SK-N-SH treated with all-trans-retinoic acid at 6 μM for 48 hours (cell line): Measurements from ENCODE around the gene DCX.

Experiments
- ATAC-seq: fragments of 200-7000 bp; cut with Tn5 transposase; 3 replicates; pipeline ENCODE4 v1.9.1; 2020; ENCODE audit warnings: mild to moderate bottlenecking, moderate library complexity
- ARNTL ChIP-seq: fragments of 450-650 bp; formaldehyde crosslinking; IDR thresholded peaks from 2 replicates; pipeline ENCODE4 v1.5.0; 2020; ENCODE audit warnings: low read depth, mild to moderate bottlenecking, moderate library complexity, borderline replicate concordance
- BACH2 ChIP-seq: fragments of 250-450 bp; sonication (Bioruptor Pico); IDR thresholded peaks from 2 replicates; pipeline ENCODE4 v1.9.0; 2021; ENCODE audit warnings: mild to moderate bottlenecking, borderline replicate concordance
- CREB5 ChIP-seq: fragments of 250-450 bp; sonication (Bioruptor Pico); IDR thresholded peaks from 2 replicates; pipeline ENCODE4 v1.5.1; 2020; ENCODE audit warnings: low read depth, mild to moderate bottlenecking, moderate library complexity
- GLIS3 ChIP-seq: fragments of 250-450 bp; sonication (Bioruptor Pico); IDR thresholded peaks from 2 replicates; pipeline ENCODE4 v1.5.0; 2020; ENCODE audit warnings: mild to moderate bottlenecking, moderate library complexity
- ISL1 ChIP-seq: fragments of 250-450 bp; sonication (Bioruptor Pico); IDR thresholded peaks from 2 replicates; pipeline ENCODE4 v2.1.2; 2022; ENCODE audit warnings: mild to moderate bottlenecking, moderate library complexity
- OSR1 ChIP-seq: fragments of 250-450 bp; sonication (Bioruptor Pico); IDR thresholded peaks from 2 replicates; pipeline ENCODE4 v1.8.0; 2022; ENCODE audit warnings: moderate library complexity, mild to moderate bottlenecking, inconsistent platforms
- PATZ1 ChIP-seq: fragments of 250-450 bp; sonication (Bioruptor Pico); IDR thresholded peaks from 2 replicates; pipeline ENCODE4 v1.8.0; 2020; ENCODE audit warnings: mild to moderate bottlenecking, moderate library complexity, borderline replicate concordance
- PPARA ChIP-seq: fragments of 250-450 bp; sonication (Bioruptor Pico); IDR thresholded peaks from 2 replicates; pipeline ENCODE4 v1.5.0; 2020; ENCODE audit warnings: mild to moderate bottlenecking, borderline replicate concordance
- RARB ChIP-seq: fragments of 250-450 bp; sonication (Bioruptor Pico); IDR thresholded peaks from 2 replicates; pipeline ENCODE4 v1.8.0; 2021; ENCODE audit warnings: mild to moderate bottlenecking, moderate library complexity
- SNAI2 ChIP-seq: fragments of 250-450 bp; sonication (Bioruptor Pico); IDR thresholded peaks from 2 replicates; pipeline ENCODE4 v1.5.0; 2020; ENCODE audit warnings: mild to moderate bottlenecking, moderate library complexity
- TCF4 ChIP-seq: fragments of 250-450 bp; sonication (Bioruptor Pico); IDR thresholded peaks from 2 replicates; pipeline ENCODE4 v1.8.0; 2021; ENCODE audit warnings: mild to moderate bottlenecking, moderate library complexity, borderline replicate concordance
- TSHZ2 ChIP-seq: fragments of 250-450 bp; sonication (Bioruptor Pico); IDR thresholded peaks from 2 replicates; pipeline ENCODE4 v1.5.0; 2020; ENCODE audit warnings: mild to moderate bottlenecking, moderate library complexity
- ZFP3 ChIP-seq: fragments of 250-450 bp; sonication (Bioruptor Pico); IDR thresholded peaks from 2 replicates; pipeline ENCODE4 v1.5.0; 2020; ENCODE audit warnings: mild to moderate bottlenecking, moderate library complexity
- ZFP30 ChIP-seq: fragments of 450-650 bp; formaldehyde crosslinking; IDR thresholded peaks from 2 replicates; pipeline ENCODE4 v1.5.0; 2022; ENCODE audit warnings: mild to moderate bottlenecking, moderate library complexity
- ZNF8 ChIP-seq: fragments of 450-650 bp; formaldehyde crosslinking; IDR thresholded peaks from 2 replicates; pipeline ENCODE4 v1.5.0; 2020; ENCODE audit warnings: mild to moderate bottlenecking, moderate library complexity
- TF ChIP-seq, protein P1 (sequence below): fragments of 250-450 bp; sonication (Bioruptor Pico); IDR thresholded peaks from 2 replicates; pipeline ENCODE4 v1.8.0; 2021; ENCODE audit warnings: low read depth, mild to moderate bottlenecking, moderate library complexity, borderline replicate concordance

The DCX gene

DNA sequence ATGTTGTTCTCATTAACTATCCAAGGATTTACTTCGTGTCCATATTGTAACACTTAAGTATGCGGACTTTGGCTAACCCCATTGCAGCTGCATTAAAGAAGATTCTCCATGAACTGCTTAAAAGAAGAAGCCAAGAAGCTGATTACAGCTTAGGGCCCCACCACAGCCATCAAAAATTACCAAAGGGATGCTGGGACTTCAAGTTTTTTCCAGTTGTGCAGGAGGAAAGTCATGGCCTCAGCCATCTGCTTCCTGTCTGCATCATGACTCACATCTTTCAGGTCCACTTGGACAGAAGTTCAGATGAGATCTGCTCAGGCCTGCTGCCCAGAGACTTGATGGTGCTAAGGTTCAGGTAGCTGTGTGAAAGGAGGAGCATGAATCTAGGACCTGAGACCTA lies 102.9 kb downstream of the DCX start:
- no peak for TF ChIP-seq GLIS3 (CRISPR knock-in tag)
- TF ChIP-seq OSR1 (CRISPR knock-in tag) = no peak
- TF ChIP-seq, all 23 proteins: peak for 0
- no peak for ATAC-seq

GRCh38 chrX:111308039-111308438 lies 104.0 kb downstream of the DCX start:
- no peak for TF ChIP-seq ZFP3 (CRISPR knock-in tag)
- TF ChIP-seq, all 23 proteins: peak for 0
- no peak for ATAC-seq

DNA sequence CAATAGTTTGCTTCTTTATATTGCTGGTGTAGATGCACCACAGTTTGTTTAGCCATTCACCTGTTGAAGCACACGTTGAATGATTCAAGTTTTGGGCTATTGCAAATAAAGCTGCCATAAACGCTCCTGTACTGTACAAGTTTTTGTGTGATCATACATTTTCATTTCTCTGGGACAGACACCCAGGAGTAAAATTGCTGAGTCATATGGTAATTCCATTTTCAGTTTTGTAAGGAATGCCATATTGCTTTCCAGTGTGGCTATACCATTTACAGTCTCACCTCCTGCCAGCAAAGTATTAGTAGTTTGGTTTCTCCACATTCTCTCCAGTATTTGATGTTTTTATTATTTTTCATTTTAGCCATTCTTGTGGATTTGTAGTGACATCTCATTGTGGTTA lies 109.7 kb downstream of the DCX start:
- TF ChIP-seq ARNTL = no peak
- TF ChIP-seq PPARA (CRISPR knock-in tag) = no peak
- no peak for TF ChIP-seq ISL1
- TF ChIP-seq TSHZ2 (CRISPR knock-in tag) = no peak
- TF ChIP-seq, all 23 proteins: peak for 0
- no peak for ATAC-seq

GRCh38 chrX:111288841-111289240 lies 123.2 kb downstream of the DCX start:
- ATAC-seq = no peak

GRCh38 chrX:111284631-111285293 lies 127.2 kb downstream of the DCX start:
- TF ChIP-seq OSR1 (CRISPR knock-in tag) (no peak), ZFP30 (CRISPR knock-in tag) (no peak), BACH2 (CRISPR knock-in tag) (no peak), CREB5 (CRISPR knock-in tag) (no peak), GLIS3 (CRISPR knock-in tag) (no peak)
- TF ChIP-seq, protein P1, sequence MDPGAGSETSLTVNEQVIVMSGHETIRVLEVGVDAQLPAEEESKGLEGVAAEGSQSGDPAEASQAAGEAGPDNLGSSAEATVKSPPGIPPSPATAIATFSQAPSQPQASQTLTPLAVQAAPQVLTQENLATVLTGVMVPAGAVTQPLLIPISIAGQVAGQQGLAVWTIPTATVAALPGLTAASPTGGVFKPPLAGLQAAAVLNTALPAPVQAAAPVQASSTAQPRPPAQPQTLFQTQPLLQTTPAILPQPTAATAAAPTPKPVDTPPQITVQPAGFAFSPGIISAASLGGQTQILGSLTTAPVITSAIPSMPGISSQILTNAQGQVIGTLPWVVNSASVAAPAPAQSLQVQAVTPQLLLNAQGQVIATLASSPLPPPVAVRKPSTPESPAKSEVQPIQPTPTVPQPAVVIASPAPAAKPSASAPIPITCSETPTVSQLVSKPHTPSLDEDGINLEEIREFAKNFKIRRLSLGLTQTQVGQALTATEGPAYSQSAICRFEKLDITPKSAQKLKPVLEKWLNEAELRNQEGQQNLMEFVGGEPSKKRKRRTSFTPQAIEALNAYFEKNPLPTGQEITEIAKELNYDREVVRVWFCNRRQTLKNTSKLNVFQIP (CRISPR knock-in tag) = no peak
- ATAC-seq = no peak

More at GRCh38 chrX:111288841-111289240, 123.2 kb downstream of the DCX start:
- TF ChIP-seq PATZ1 (CRISPR knock-in tag) = no peak
- TF ChIP-seq TCF4 (CRISPR knock-in tag) = 0 out of 2 replicates have a peak, but pooled peaks have one; percentile 32

- no peak for ATAC-seq
- TF ChIP-seq SNAI2 (CRISPR knock-in tag) = no peak
- TF ChIP-seq ZNF8 (CRISPR knock-in tag) = no peak
- no peak for TF ChIP-seq ISL1
- no peak for TF ChIP-seq RARB (CRISPR knock-in tag)
- TF ChIP-seq TCF4 (CRISPR knock-in tag) = no peak
- no peak for TF ChIP-seq PPARA (CRISPR knock-in tag)
- no peak for TF ChIP-seq ARNTL
- no peak for TF ChIP-seq GLIS3 (CRISPR knock-in tag)
- TF ChIP-seq ZFP3 (CRISPR knock-in tag) = no peak
Observed at GRCh38 chrX:111283446-111283845, 128.5 kb downstream of the DCX start.
